Germinal center (tissue), 1 donor: ENCODE data around the gene AKAP17A.

ENCODE experiments used
- DNase-seq: peaks from one replicate; pipeline ENCODE4 v3.0.0; 2012; ENCODE audit warnings: mixed read lengths, low spot score

Gene AKAP17A

GRCh38 chrX:1584237-1585011, 7.0 kb upstream of the AKAP17A start:
- DNase-seq: no peak

GRCh38 chrX:1587161-1587560, 4.2 kb upstream of the AKAP17A start:
- DNase-seq: peak; percentile 65

DNA sequence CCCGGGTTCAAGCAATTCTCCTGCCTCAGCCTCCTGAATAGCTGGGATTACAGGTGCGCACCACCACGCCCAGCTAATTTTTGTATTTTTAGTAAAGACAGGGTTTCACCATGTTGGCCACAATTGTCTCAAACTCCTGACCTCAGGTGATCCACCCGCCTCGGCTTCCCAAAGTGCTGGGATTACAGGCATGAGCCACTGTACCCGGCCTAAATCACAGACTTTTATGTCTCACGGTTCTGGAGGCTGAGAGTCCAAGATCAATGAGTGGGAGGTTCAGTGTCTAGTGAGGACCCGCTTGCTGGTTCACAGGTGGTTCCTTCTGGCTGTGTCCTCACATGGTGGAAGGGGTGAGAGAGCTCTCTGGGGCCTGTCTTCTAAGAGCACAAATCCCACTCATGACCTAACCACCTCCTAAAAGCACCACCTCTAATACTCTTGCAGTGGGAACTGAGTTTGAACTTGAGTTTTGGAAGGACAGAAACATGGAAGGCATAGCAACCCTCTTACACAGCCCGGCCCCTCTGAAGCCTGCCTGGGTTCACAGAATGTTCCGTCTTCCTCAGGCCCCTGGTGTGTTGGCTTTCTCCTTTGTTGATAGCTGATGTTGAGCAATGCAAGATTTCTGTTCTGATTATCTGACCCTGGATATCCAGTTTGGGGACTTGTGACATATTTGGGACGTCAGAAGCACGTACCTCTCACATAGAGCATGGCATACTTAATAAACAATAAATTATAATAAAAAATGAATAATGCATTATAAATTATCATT, 1.9 kb upstream of the AKAP17A start:
- DNase-seq: no peak

- peak; percentile 36 for DNase-seq
Observed at GRCh38 chrX:1591863-1592469, 562 bp downstream of the AKAP17A start.

DNA sequence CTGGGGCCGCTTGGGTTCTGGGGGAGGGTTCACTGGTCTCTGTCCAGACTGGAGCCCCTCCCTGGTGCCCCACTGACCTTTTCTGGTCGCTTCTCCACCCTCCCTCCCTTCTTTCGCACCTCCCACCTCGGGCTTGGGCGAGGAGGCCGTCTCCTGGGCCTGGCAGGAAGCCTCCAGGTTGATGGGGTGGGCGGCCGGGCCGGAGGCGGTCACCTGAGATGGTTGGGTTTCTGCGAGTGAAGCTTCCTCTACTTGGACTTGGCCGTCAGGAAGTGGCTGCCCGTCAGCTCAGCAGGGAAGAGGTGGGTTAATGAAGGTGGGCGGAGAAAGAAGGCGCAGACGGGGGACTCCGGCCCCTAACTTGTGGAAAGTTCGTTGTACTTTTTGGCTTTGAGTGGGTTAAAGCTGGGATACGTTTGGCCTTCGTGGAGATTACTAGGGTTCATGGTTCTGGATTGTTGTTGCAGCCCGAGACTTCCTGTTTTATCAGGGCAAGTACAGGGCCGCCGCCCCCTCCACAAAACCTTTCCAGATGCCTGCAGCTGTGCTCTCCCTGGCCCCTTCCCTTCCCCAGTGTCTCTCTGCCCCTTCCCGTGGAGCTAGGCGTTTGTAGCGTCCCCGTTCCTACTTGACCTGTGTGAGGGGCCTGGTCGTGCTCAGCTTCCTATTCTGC, 1.2 kb downstream of the AKAP17A start:
- peak; percentile 57 for DNase-seq

DNA sequence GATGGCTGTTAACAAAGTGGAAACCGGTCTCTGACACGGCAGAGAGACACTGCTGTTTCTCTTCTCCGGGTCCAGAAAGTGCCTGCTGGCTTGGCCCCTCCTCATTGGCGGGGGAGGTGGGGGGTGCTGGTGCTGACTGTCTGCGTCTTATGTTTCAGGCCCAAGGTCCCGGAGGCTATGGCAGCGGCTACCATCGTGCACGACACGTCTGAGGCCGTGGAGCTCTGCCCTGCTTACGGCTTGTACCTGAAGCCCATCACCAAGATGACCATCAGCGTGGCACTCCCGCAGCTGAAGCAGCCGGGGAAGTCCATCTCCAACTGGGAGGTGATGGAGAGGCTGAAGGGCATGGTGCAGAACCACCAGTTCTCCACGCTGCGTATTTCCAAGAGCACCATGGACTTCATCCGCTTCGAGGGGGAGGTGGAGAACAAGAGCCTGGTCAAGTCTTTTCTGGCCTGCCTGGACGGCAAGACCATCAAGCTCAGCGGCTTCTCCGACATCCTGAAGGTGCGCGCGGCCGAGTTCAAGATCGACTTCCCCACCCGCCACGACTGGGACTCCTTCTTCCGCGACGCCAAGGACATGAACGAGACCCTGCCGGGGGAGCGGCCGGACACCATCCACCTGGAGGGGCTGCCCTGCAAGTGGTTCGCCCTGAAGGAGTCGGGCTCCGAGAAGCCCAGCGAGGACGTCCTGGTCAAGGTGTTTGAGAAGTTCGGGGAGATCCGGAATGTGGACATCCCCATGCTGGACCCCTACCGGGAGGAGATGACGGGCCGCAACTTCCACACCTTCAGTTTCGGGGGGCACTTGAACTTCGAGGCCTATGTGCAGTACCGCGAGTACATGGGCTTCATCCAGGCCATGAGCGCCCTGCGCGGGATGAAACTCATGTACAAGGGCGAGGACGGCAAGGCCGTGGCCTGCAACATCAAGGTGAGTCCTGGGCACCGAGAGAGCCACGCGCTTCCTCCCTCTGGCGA, 2.2 kb downstream of the AKAP17A start:
- no peak for DNase-seq

- no peak for DNase-seq
Observed at GRCh38 chrX:1595711-1596060, 4.3 kb downstream of the AKAP17A start.

DNA sequence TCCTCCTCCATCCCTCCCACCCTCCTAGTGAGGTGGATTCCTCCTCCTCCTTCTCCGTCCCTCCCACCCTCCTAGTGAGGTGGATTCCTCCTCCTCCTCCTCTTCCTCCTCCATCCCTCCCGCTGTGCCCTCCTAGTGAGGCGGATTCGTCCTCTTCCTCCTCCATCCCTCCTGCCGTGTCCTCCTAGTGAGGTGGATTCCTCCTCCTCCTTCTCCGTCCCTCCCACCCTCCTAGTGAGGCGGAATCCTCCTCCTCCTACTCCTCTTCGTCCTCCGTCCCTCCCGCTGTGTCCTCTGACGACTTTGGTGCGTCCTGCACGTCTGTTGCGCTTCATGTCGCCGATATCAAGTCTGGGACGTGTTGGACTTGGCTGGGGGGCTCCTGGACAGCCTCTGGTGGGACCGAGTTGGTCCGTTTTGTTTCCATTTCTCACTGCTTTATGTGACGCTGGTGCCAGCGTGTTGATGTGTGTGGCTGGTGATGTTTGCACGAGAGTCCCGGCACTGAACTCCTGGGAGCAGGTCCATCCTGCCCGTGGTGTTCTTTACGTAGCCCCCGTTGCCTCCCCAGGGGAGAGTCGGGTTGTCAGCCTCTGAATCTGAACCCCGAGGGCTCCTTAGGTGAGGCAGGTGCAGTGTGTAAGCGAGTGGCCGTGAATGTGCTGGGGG, 5.4 kb downstream of the AKAP17A start:
- DNase-seq: no peak

GRCh38 chrX:1597345-1598020, 6.1 kb downstream of the AKAP17A start:
- no peak for DNase-seq

GRCh38 chrX:1598021-1598875, 6.8 kb downstream of the AKAP17A start:
- DNase-seq: no peak

DNA sequence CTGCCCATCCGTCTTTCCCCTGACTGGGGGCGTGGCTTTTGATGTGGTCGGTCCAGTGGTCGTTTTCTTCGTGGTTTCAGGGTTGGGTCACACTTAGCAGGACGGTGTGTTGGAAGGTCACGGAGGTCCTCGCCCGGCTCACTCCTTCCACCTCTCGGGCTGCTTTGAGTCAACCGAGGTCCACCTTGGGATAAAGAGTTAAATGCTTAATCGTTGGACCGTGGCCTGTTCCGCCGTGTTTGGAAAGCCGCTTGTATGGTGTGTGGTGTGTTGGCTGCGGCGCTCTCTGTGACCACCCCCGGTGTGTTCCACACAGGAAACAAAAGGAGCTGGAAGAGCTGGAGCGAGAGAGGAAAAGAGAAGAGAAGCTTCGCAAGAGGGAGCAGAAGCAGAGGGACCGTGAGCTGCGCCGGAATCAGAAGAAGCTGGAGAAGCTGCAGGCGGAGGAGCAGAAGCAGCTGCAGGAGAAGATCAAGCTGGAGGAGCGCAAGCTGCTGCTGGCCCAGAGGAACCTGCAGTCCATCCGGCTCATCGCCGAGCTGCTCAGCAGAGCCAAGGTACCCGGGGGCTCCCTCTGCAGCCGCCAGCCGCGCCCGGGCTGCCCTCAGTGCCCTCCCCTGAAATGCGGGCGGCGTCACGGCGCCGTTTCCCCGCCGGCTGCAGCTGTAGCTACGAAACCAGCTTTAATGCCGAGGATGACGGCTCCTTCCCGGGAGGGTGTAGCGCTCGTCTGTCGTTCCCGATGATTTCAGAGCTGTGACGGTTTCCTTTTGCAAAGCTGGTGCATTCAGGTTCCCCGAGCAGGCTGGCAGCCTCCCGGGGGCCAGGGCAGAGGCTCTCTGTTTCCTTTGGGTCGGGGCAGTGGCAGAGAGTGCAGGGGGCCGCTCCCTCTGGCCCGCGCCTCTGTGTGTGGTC, 7.7 kb downstream of the AKAP17A start:
- DNase-seq: no peak

- no peak for DNase-seq
Observed at GRCh38 chrX:1599791-1600405, 8.5 kb downstream of the AKAP17A start.

GRCh38 chrX:1600406-1601050, 9.1 kb downstream of the AKAP17A start:
- no peak for DNase-seq

DNA sequence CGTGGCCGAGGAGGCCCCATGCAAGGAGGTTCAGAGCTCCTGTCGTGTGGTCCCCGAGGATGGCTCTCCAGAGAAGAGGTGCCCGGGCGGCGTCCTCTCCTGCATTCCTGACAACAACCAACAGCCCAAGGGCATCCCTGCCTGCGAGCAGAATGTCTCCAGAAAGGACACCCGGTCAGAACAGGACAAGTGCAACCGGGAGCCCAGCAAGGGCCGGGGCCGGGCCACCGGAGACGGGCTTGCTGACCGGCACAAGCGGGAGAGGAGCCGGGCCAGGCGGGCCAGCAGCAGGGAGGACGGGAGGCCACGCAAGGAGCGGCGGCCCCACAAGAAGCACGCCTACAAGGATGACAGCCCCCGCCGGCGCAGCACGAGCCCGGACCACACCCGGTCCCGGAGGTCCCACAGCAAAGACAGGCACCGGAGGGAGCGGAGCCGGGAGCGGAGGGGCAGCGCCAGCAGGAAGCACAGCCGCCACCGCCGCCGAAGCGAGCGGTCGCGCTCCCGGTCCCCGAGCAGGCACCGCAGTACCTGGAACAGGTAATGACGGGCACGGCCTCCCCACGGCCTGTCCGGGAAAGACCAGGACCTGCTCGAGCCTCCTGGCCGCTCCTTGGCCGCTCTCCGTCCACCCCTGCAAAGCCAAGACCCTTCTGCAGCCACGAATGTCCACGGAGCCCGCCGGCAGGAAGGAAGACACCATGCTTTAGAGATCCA, 9.8 kb downstream of the AKAP17A start:
- no peak for DNase-seq

DNA sequence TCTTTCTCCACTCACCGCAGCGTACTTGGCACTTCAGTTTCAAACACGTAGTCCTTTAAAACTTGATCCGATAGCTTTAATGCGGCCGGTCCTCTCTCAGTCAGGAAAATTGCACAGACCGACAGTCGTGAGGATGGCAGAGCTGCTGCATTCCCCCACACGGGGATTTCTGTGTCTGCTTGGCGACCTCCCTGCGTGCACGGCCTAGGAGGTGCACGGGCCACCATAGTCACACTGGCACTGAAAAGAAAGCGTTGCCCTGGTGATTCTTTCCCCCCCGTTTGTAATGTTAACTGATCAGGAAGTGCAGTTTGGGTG, 10.3 kb downstream of the AKAP17A start:
- no peak for DNase-seq

- DNase-seq: no peak
Observed at GRCh38 chrX:1602299-1602698, 10.9 kb downstream of the AKAP17A start.

GRCh38 chrX:1606496-1606895, 15.1 kb downstream of the AKAP17A start:
- no peak for DNase-seq
